ENCODE results near the gene ANKRD30A. TPM values are rescaled to one million over a fixed set of nuclear protein-coding genes. Genes with fewer than 3 reads are reported as not detected.
"Not testable (repeated sequence)": the region's sequence is repeated elsewhere in the genome, so short reads cannot be mapped to it uniquely, and the experiment has no call there.

Gene ANKRD30A
- not detected for total RNA-seq
- not detected for polyA plus RNA-seq (2013, experiment 1 of 2)
- not detected for polyA plus RNA-seq (2013, experiment 2 of 2)
- long read RNA-seq, experiment 1 = 0 reads
- long read RNA-seq, experiment 2 = 0 reads
- long read RNA-seq, experiment 3 = 0 reads
- long read RNA-seq, experiment 4 = 0 reads

- no peaks in the 10 kb centered on the region for H3K4me1 Mint-ChIP-seq
- WGBS, 2 experiments (ENCODE audit: insufficient coverage in 1 of 2, insufficient read length in 1 of 2) = 95 to 96% methylated on average over 27 to 39 of the region's 39 CpGs
- H3K4me3 Mint-ChIP-seq = no peak within 1 kb of the TSS
These were observed at the start of gene ANKRD30A for GRCh38 chr10:37125191-37125732. ANKRD30A (plus strand) TSS chr10:37125598; CDS start chr10:37125788, 190 bp downstream.

GRCh38 chr10:37076083-37076482, 49.3 kb upstream of the ANKRD30A start:
- not testable (repeated sequence) for H3K4me1 Mint-ChIP-seq; H3K4me3 ChIP-seq (ENCODE audit: low read length); H3K4me3 Mint-ChIP-seq; H3K4me1 ChIP-seq (ENCODE audit: control insufficient read depth, insufficient read depth, low read length); H3K27ac Mint-ChIP-seq; H3K36me3 ChIP-seq (ENCODE audit: control insufficient read depth, insufficient read depth, low read length); H3K9ac ChIP-seq (ENCODE audit: extremely low read depth, low read length, poor library complexity, severe bottlenecking); H3K27ac ChIP-seq (ENCODE audit: low read depth, low read length); H3K36me3 Mint-ChIP-seq (ENCODE audit: low read depth); H3K27me3 Mint-ChIP-seq (ENCODE audit: insufficient read depth); DNase-seq; H3K27me3 ChIP-seq (ENCODE audit: control insufficient read depth, insufficient read depth, low read length, poor library complexity, severe bottlenecking)
- WGBS, 2 experiments (ENCODE audit: insufficient coverage in 1 of 2, insufficient read length in 1 of 2) = 80 to 88% methylated on average over 1 to 10 of the region's 10 CpGs
- H3K9me3 ChIP-seq (ENCODE audit: control insufficient read depth, low read length) = peaks cover 69% of the 10 kb centered on the region
- H3K9me3 Mint-ChIP-seq = peaks cover 84% of the 10 kb centered on the region

More at GRCh38 chr10:37125191-37125732, at the start of gene ANKRD30A:
- Histone ChIP-seq H3K36me3 (ENCODE audit: control insufficient read depth, insufficient read depth, low read length) (no peaks in the 10 kb centered on the region), H3K4me3 (ENCODE audit: low read length) (no peak within 1 kb of the TSS), H3K9me3 (ENCODE audit: control insufficient read depth, low read length) (peaks cover 27% of the 10 kb centered on the region), H3K9ac (ENCODE audit: extremely low read depth, low read length, poor library complexity, severe bottlenecking) (no peak within 1 kb of the TSS), H3K27me3 (ENCODE audit: control insufficient read depth, insufficient read depth, low read length, poor library complexity, severe bottlenecking) (no peaks in the 10 kb centered on the region), H3K4me1 (ENCODE audit: control insufficient read depth, insufficient read depth, low read length) (no peaks in the 10 kb centered on the region), H3K27ac (ENCODE audit: low read depth, low read length) (no peak within 1 kb of the TSS)
- H3K9me3 Mint-ChIP-seq = peaks cover 67% of the 10 kb centered on the region
- H3K27ac Mint-ChIP-seq = no peak within 1 kb of the TSS
- H3K27me3 Mint-ChIP-seq (ENCODE audit: insufficient read depth) = no peaks in the 10 kb centered on the region
- no peak for DNase-seq
- TF ChIP-seq CTCF (conservative IDR thresholded peaks at IDR 0.05) = no peak
- H3K36me3 Mint-ChIP-seq (ENCODE audit: low read depth) = no peaks in the 10 kb centered on the region

GRCh38 chr10:37095792-37096573, 29.4 kb upstream of the ANKRD30A start:
- no peak overlapping the region for H3K27ac ChIP-seq (ENCODE audit: low read depth, low read length)
- no peak for TF ChIP-seq CTCF (conservative IDR thresholded peaks at IDR 0.05)
- DNase-seq = no peak
- Mint-ChIP-seq H3K36me3 (ENCODE audit: low read depth) (no peaks in the 10 kb centered on the region), H3K4me1 (no peaks in the 10 kb centered on the region), H3K4me3 (no peak overlapping the region), H3K27me3 (ENCODE audit: insufficient read depth) (no peaks in the 10 kb centered on the region), H3K27ac (no peak overlapping the region), H3K9me3 (peaks cover 92% of the 10 kb centered on the region)
- peaks cover 84% of the 10 kb centered on the region for H3K9me3 ChIP-seq (ENCODE audit: control insufficient read depth, low read length)
- H3K4me1 ChIP-seq (ENCODE audit: control insufficient read depth, insufficient read depth, low read length) = no peaks in the 10 kb centered on the region
- WGBS, 2 experiments (ENCODE audit: insufficient coverage in 1 of 2, insufficient read length in 1 of 2) = 16% methylated on average over 3 of the region's 3 CpGs; no CpG with 5 or more reads in 1 of the 2 experiments
- H3K27me3 ChIP-seq (ENCODE audit: control insufficient read depth, insufficient read depth, low read length, poor library complexity, severe bottlenecking) = no peaks in the 10 kb centered on the region
- no peaks in the 10 kb centered on the region for H3K36me3 ChIP-seq (ENCODE audit: control insufficient read depth, insufficient read depth, low read length)
- no peak overlapping the region for H3K9ac ChIP-seq (ENCODE audit: extremely low read depth, low read length, poor library complexity, severe bottlenecking)
- H3K4me3 ChIP-seq (ENCODE audit: low read length) = no peak overlapping the region
